Skeletal muscle satellite cell (primary cell): Measurements from ENCODE around the gene RNU6-8.

Experiments used
- H3K27me3 ChIP-seq: 2 replicates; pipeline ENCODE4 v1.7.0; 2013; ENCODE audit warnings: low read length; ENCODE audit not compliant: control insufficient read depth, insufficient read depth
- H3K36me3 ChIP-seq: 2 replicates; pipeline ENCODE4 v1.7.0; 2013; ENCODE audit warnings: mild to moderate bottlenecking, control low read depth, low read length; ENCODE audit not compliant: insufficient read depth
- H3K4me1 ChIP-seq: 2 replicates; pipeline ENCODE4 v1.7.0; 2013; ENCODE audit warnings: low read length; ENCODE audit not compliant: control insufficient read depth, insufficient read depth
- H3K4me2 ChIP-seq: 2 replicates; pipeline ENCODE4 v1.7.0; 2013; ENCODE audit warnings: mild to moderate bottlenecking, low read length
- H3K4me3 ChIP-seq: 2 replicates; pipeline ENCODE4 v1.7.0; 2013; ENCODE audit warnings: low read length
- H3K9ac ChIP-seq: 2 replicates; pipeline ENCODE4 v1.7.0; 2013; ENCODE audit warnings: mild to moderate bottlenecking, low read depth, low read length, moderate library complexity
- H3K9me3 ChIP-seq: replicated peaks from 2 replicates; pipeline ENCODE4 v1.7.0; 2013; ENCODE audit warnings: mild to moderate bottlenecking, control low read depth, low read length

The RNU6-8 gene

GRCh38 chr14:32203928-32204357 is 874 bp upstream of the RNU6-8 start:
- H3K9ac ChIP-seq, result peak overlapping the region; percentile 89
- H3K36me3 ChIP-seq, result no peaks in the 10 kb centered on the region
- H3K4me3 ChIP-seq, result peak overlapping the region; percentile 71
- no peaks in the 10 kb centered on the region for H3K9me3 ChIP-seq
- H3K27me3 ChIP-seq, result peaks cover 14% of the 10 kb centered on the region
- H3K4me2 ChIP-seq, result peak overlapping the region; percentile 97
- peaks cover 22% of the 10 kb centered on the region for H3K4me1 ChIP-seq

DNA sequence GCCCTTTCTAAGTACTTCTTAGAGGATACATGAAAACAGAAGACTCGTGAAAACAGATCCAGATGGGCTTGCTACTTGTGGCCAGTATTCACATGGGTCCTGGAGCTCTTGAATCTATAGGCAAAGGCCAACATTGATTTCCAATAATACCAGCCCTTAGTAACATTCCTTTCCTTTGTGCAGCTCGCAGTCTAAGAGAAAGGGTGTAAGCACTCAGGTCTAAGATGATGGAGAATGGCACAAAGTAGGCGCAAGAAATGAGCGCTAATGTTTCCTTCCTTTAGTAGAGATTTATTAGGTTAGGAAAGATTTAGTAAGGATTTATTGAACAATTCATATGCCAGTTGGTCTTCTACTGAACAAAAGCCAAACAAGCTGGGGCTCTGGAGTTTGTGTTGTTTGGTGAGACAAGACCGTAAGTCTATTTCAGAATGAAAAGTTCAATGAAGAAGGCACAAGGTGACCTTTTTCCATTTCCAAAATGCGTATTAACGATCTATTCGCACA is 525 bp downstream of the RNU6-8 start:
- Histone ChIP-seq H3K36me3 (no peaks in the 10 kb centered on the region), H3K9ac (peak overlapping the region; percentile 63), H3K27me3 (peaks cover 9% of the 10 kb centered on the region), H3K9me3 (no peaks in the 10 kb centered on the region), H3K4me2 (peak overlapping the region; percentile 97), H3K4me3 (peak overlapping the region; percentile 71), H3K4me1 (peaks cover 22% of the 10 kb centered on the region)

GRCh38 chr14:32201816-32202490 is 1.1 kb downstream of the RNU6-8 start, which contains the start of gene RNU6-7:
Gene RNU6-7 (plus strand): TSS chr14:32202045.
- no peaks in the 10 kb centered on the region for H3K9me3 ChIP-seq
- peak within 1 kb of the TSS; percentile 97 for H3K4me2 ChIP-seq
- H3K36me3 ChIP-seq, result no peaks in the 10 kb centered on the region
- H3K9ac ChIP-seq, result peak within 1 kb of the TSS; percentile 63
- peaks cover 22% of the 10 kb centered on the region for H3K4me1 ChIP-seq
- H3K4me3 ChIP-seq, result peak within 1 kb of the TSS; percentile 71
- H3K27me3 ChIP-seq, result peaks cover 5% of the 10 kb centered on the region

GRCh38 chr14:32201193-32201815 is 1.8 kb downstream of the RNU6-8 start:
- peaks cover 22% of the 10 kb centered on the region for H3K4me1 ChIP-seq
- H3K9ac ChIP-seq, result peak overlapping the region; percentile 63
- H3K27me3 ChIP-seq, result no peaks in the 10 kb centered on the region
- H3K9me3 ChIP-seq, result no peaks in the 10 kb centered on the region
- peak overlapping the region; percentile 97 for H3K4me2 ChIP-seq
- peak overlapping the region; percentile 71 for H3K4me3 ChIP-seq
- no peaks in the 10 kb centered on the region for H3K36me3 ChIP-seq

DNA sequence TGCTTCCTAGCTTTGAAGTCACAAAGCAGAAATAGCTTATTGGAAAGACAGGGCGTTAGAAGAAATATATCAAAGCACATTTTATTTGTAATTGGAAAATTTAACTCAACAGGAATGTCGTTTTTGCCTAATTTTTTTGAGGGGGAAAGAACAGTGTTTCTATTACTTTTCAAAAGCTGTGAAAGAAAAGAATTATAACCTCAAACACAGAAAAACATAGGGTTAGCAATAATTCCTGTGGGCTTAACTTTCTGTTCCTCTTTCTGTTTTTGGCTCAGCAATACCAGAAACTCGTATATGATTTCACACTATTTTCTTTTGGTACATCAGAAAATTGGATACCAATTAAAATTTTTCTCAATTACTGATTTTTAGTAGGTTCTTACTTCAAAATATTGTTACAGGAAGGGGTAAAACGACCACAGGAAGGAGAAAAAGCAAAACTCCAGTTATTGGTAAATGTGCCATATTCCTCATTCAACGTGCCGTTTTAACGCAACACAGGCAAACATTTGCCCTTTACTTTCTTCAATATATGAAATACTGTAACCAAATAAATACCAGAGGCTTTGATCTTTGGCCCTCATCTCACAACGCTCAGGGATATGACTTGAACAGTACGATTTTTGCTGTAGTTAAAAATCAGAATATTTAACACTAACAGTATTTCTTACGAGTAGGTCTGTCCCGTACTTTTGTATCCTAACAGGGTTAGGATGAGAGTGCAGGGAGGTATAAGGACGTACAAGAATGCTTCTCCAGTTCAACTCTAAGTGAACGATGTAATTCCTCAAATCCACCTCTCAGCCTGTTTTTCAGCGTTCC is 2.5 kb downstream of the RNU6-8 start:
- Histone ChIP-seq H3K9me3 (no peaks in the 10 kb centered on the region), H3K4me2 (peak overlapping the region; percentile 97), H3K9ac (no peak overlapping the region), H3K4me3 (peak overlapping the region; percentile 71), H3K4me1 (peaks cover 22% of the 10 kb centered on the region), H3K36me3 (no peaks in the 10 kb centered on the region), H3K27me3 (peaks cover 3% of the 10 kb centered on the region)

DNA sequence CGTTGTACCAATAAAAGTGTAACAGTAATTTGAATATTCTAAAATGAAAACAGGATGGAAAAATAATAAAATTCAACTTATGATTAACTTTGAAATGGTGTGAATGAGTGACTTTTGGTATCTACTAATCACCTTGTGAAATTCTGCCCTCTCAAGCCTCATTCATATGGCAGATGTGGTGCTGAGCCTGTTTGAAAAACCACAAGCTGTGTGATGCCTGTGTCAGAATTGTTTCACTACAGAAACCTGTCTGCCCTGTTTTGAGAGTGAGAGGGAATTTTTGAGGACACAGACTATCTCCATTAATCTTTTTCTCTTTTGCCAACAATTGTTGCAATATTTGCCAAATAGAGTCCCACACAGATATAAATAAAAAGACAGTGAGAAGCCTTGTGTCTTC is 5.2 kb downstream of the RNU6-8 start:
- Histone ChIP-seq H3K4me2 (no peak overlapping the region), H3K36me3 (no peaks in the 10 kb centered on the region), H3K4me1 (peaks cover 16% of the 10 kb centered on the region), H3K9me3 (no peaks in the 10 kb centered on the region), H3K4me3 (no peak overlapping the region), H3K27me3 (peaks cover 6% of the 10 kb centered on the region), H3K9ac (no peak overlapping the region)

DNA sequence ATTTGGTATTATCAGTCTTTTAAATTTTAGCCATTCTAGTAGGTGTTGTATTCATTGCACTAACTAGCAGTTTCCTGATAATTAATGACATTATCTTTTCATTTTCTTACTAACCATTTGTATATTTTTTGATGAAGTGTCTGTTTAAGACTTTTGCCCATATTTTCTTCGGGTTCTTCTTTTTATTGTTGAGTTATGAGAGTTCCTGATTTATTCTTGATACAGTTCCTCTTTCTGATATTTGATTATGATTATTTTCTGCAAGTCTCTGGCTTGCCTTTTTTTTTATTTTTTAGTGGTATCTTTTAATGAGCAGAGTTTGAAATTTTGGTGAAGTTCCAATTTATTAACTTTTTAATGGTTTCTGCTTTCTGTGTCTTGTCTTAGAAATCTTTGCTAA is 7.4 kb downstream of the RNU6-8 start:
- Histone ChIP-seq H3K4me1 (peaks cover under 1% of the 10 kb centered on the region), H3K9ac (no peak overlapping the region), H3K9me3 (no peaks in the 10 kb centered on the region), H3K4me2 (no peak overlapping the region), H3K27me3 (peaks cover 6% of the 10 kb centered on the region), H3K36me3 (no peaks in the 10 kb centered on the region), H3K4me3 (no peak overlapping the region)

GRCh38 chr14:32193532-32193931 is 9.5 kb downstream of the RNU6-8 start:
- no peak overlapping the region for H3K4me3 ChIP-seq
- peaks cover 6% of the 10 kb centered on the region for H3K27me3 ChIP-seq
- no peak overlapping the region for H3K9ac ChIP-seq
- H3K36me3 ChIP-seq, result no peaks in the 10 kb centered on the region
- no peaks in the 10 kb centered on the region for H3K4me1 ChIP-seq
- no peak overlapping the region for H3K4me2 ChIP-seq
- H3K9me3 ChIP-seq, result no peaks in the 10 kb centered on the region

GRCh38 chr14:32192712-32193373 is 10.2 kb downstream of the RNU6-8 start:
- Histone ChIP-seq H3K4me3 (no peak overlapping the region), H3K27me3 (peaks cover 6% of the 10 kb centered on the region), H3K36me3 (no peaks in the 10 kb centered on the region), H3K9ac (no peak overlapping the region), H3K9me3 (no peaks in the 10 kb centered on the region), H3K4me1 (no peaks in the 10 kb centered on the region), H3K4me2 (no peak overlapping the region)

DNA sequence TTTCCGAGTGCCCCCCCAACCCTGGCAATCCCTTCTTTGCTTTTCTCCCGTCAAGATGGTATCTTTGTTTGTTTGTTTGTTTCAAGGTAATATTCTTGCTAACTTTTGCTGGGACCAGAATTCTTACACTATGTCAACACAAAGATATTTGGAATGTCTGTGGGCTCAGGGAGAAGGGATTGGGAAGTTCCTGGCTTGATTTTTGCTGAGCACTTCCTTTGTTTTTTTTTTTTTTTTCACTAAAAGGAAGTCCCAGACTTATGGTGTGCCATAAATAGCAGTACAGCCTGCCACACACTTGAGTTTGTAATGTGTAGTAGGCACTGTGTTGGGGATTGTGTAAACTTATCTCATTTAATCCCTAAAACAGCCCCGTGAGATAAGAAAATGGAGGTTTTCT is 12.4 kb downstream of the RNU6-8 start:
- H3K4me1 ChIP-seq, result no peaks in the 10 kb centered on the region
- no peaks in the 10 kb centered on the region for H3K36me3 ChIP-seq
- H3K27me3 ChIP-seq, result peaks cover 4% of the 10 kb centered on the region
- no peaks in the 10 kb centered on the region for H3K9me3 ChIP-seq
- no peak overlapping the region for H3K4me2 ChIP-seq
- no peak overlapping the region for H3K4me3 ChIP-seq
- no peak overlapping the region for H3K9ac ChIP-seq

DNA sequence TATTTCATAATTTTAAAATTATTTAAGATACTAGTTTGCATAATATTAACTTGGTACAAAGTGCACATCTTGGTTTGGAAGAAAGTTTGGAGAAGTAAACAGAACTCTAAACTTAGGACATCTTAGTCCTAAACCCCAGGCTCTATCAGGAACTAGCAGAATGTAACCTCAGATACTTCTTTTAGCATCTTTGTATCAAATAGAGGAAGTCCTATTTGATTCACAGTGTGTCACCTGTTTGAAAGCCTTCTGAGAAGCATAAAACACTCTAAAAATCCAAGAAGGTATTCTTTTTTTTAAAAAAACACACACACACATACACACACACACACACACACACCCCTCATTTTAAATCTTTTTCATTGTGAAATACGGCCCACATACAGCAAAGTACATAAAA is 13.3 kb downstream of the RNU6-8 start:
- Histone ChIP-seq H3K9me3 (no peaks in the 10 kb centered on the region), H3K4me2 (no peak overlapping the region), H3K9ac (no peak overlapping the region), H3K36me3 (no peaks in the 10 kb centered on the region), H3K4me1 (no peaks in the 10 kb centered on the region), H3K4me3 (no peak overlapping the region), H3K27me3 (no peaks in the 10 kb centered on the region)
